Osteoblast (primary cell): ENCODE data around the gene CDH4. TPM values are rescaled to one million over a fixed set of nuclear protein-coding genes. Genes with fewer than 3 reads are reported as not detected.
"Not testable (repeated sequence)": the region's sequence is repeated elsewhere in the genome, so short reads cannot be mapped to it uniquely, and the experiment has no call there.

Experiments
- DNase-seq: peaks from one replicate; pipeline ENCODE4 v3.0.0; 2011; ENCODE audit warnings: low spot score, mixed read lengths; ENCODE audit not compliant: insufficient read length; ENCODE audit errors: missing footprints
- H2AFZ ChIP-seq: 2 replicates; pipeline ENCODE4 v1.6.0; 2011; ENCODE audit warnings: mild to moderate bottlenecking, low read length
- H3K27ac ChIP-seq: 2 replicates; pipeline ENCODE4 v1.5.1; 2011; ENCODE audit warnings: mild to moderate bottlenecking, low read depth, low read length, moderate library complexity
- H3K27me3 ChIP-seq: 2 replicates; pipeline ENCODE4 v1.6.0; 2012; ENCODE audit warnings: mild to moderate bottlenecking, control low read depth, inconsistent platforms, low read length, moderate library complexity; ENCODE audit not compliant: insufficient read depth
- H3K36me3 ChIP-seq: 2 replicates; pipeline ENCODE4 v1.5.1; 2011; ENCODE audit warnings: mild to moderate bottlenecking, low read length, control low read depth, moderate library complexity; ENCODE audit not compliant: insufficient read depth
- H3K4me1 ChIP-seq: 2 replicates; pipeline ENCODE4 v1.5.1; 2011; ENCODE audit warnings: mild to moderate bottlenecking, low read length, control low read depth, moderate library complexity; ENCODE audit not compliant: insufficient read depth
- H3K4me2 ChIP-seq: 2 replicates; pipeline ENCODE4 v1.6.0; 2011; ENCODE audit warnings: mild to moderate bottlenecking, low read length; ENCODE audit not compliant: insufficient read depth
- H3K4me3 ChIP-seq: fragments of 200-600 bp; sonication (generic); 3 replicates; pipeline ENCODE4 v1.5.1; 2012; ENCODE audit warnings: mild to moderate bottlenecking, low read length, inconsistent platforms; ENCODE audit not compliant: insufficient read depth
- H3K79me2 ChIP-seq: 2 replicates; pipeline ENCODE4 v1.6.0; 2012; ENCODE audit warnings: mild to moderate bottlenecking, low read length, control low read depth, inconsistent platforms; ENCODE audit not compliant: insufficient read depth
- H3K9me3 ChIP-seq: 2 replicates; pipeline ENCODE4 v1.5.1; 2011; ENCODE audit warnings: low read depth, low read length, control low read depth
- H4K20me1 ChIP-seq: 2 replicates; pipeline ENCODE4 v1.6.0; 2012; ENCODE audit warnings: mild to moderate bottlenecking, low read length, control low read depth; ENCODE audit not compliant: insufficient read depth
- total RNA-seq: library from RNA; depleted of rRNA; stranded (reverse); fragments of >200 nt; gene quantifications from 2 replicates; pipeline ENCODE4 v1.2.3, GENCODE V29; 2012
- TF ChIP-seq, protein P1 (sequence below): IDR thresholded peaks from 2 replicates; pipeline ENCODE4 v1.5.1; 2011; ENCODE audit warnings: mild to moderate bottlenecking, low read depth, low read length, moderate library complexity; ENCODE audit errors: extremely low read depth

Gene CDH4
- total RNA-seq, 1 donor = 1.1 TPM

DNA sequence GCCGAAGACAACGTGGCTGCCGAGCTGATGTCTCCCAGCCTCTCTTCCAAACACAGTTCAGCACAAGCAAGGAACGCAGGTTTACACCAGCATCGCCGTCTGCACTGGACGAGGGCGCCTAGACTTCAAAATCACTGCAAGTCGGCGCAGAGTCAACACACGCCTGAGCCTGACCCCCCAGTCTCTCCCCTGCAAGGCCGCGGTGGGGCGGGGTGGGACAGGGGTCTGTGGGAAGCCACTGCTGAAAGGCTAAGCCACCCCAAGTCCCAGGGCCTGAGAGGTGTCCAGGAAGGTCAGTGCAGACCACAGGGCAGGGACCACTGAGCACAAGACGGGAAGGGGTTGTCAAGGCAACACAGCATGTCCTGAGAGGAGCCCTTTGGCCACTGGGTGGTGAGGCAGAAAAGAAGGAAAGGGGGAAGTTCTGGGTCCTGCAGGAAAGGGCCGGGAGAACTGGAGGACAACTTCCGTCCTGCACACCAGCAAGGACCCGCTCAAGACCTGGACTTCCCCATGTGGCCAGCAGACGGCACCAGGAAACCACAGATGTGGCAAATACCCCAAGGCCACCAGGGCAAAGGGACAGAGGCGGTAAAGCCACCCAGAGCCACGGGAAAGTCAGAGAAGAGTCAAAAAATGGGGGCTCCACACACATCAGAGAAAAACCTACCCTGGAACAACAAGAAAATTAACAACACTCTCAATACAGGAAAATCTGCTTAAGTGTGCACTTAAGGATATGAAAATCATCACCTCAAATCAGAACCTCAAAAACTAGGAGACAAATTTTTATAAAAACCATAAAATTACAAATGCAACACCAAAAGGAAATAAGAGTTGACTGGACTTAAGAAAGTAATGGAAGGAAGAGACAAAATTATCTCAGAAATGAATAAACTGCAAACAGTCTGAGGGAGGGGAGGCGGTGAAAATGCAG, 728.9 kb downstream of the CDH4 start:
- Histone ChIP-seq H3K9me3 (no peaks in the 10 kb centered on the region), H3K79me2 (no peaks in the 10 kb centered on the region), H3K27ac (no peak overlapping the region), H3K4me3 (no peak overlapping the region), H3K4me1 (no peaks in the 10 kb centered on the region), H4K20me1 (peaks cover 6% of the 10 kb centered on the region), H3K4me2 (no peak overlapping the region), H2AFZ (no peak overlapping the region), H3K36me3 (no peaks in the 10 kb centered on the region), H3K27me3 (no peaks in the 10 kb centered on the region)
- TF ChIP-seq, protein P1, sequence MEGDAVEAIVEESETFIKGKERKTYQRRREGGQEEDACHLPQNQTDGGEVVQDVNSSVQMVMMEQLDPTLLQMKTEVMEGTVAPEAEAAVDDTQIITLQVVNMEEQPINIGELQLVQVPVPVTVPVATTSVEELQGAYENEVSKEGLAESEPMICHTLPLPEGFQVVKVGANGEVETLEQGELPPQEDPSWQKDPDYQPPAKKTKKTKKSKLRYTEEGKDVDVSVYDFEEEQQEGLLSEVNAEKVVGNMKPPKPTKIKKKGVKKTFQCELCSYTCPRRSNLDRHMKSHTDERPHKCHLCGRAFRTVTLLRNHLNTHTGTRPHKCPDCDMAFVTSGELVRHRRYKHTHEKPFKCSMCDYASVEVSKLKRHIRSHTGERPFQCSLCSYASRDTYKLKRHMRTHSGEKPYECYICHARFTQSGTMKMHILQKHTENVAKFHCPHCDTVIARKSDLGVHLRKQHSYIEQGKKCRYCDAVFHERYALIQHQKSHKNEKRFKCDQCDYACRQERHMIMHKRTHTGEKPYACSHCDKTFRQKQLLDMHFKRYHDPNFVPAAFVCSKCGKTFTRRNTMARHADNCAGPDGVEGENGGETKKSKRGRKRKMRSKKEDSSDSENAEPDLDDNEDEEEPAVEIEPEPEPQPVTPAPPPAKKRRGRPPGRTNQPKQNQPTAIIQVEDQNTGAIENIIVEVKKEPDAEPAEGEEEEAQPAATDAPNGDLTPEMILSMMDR = peak; percentile 82
- peak; percentile 96 for DNase-seq

DNA sequence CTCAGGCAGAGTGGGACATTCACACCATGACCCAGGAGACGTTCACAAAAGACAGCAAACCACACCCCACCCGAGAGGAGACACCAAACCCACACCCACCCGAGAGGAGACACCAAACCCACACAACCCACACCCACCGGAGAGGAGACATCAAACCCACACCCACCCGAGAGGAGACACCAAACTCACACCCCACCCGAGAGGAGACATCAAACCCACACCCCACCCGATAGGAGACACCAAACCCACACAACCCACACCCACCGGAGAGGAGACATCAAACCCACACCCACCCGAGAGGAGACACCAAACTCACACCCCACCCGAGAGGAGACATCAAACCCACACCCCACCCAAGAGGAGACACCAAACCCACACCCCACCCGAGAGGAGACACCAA, 729.6 kb downstream of the CDH4 start:
- not testable (repeated sequence) for H4K20me1 ChIP-seq, H2AFZ ChIP-seq, DNase-seq, H3K27ac ChIP-seq, H3K27me3 ChIP-seq, H3K9me3 ChIP-seq, H3K4me3 ChIP-seq, H3K4me2 ChIP-seq, H3K36me3 ChIP-seq, H3K79me2 ChIP-seq, H3K4me1 ChIP-seq

- Histone ChIP-seq H2AFZ (no peak overlapping the region), H3K27me3 (no peaks in the 10 kb centered on the region), H3K4me1 (no peaks in the 10 kb centered on the region), H3K36me3 (no peaks in the 10 kb centered on the region), H3K4me2 (no peak overlapping the region), H3K4me3 (no peak overlapping the region), H3K27ac (no peak overlapping the region), H3K9me3 (no peaks in the 10 kb centered on the region), H3K79me2 (no peaks in the 10 kb centered on the region), H4K20me1 (peaks cover 9% of the 10 kb centered on the region)
- TF ChIP-seq, protein P1 = no peak
- DNase-seq = no peak
Measured at GRCh38 chr20:61982191-61982950, 730.3 kb downstream of the CDH4 start.

GRCh38 chr20:61982951-61983315, 730.9 kb downstream of the CDH4 start:
- Histone ChIP-seq H3K4me2 (no peak overlapping the region), H3K4me3 (no peak overlapping the region), H3K36me3 (no peaks in the 10 kb centered on the region), H3K27ac (no peak overlapping the region), H3K9me3 (no peaks in the 10 kb centered on the region), H2AFZ (no peak overlapping the region), H3K27me3 (no peaks in the 10 kb centered on the region), H4K20me1 (peaks cover 9% of the 10 kb centered on the region), H3K4me1 (no peaks in the 10 kb centered on the region), H3K79me2 (no peaks in the 10 kb centered on the region)
- TF ChIP-seq, protein P1 = no peak
- no peak for DNase-seq
